Fibroblast of skin of abdomen (primary cell): Measurements from ENCODE around the gene SULT1E1. TPM values are rescaled to one million over a fixed set of nuclear protein-coding genes. Genes with fewer than 3 reads are reported as not detected.

Source experiments
- DNase-seq: peaks from one replicate; pipeline ENCODE4 v3.0.0-alpha.2; 2013
- polyA plus RNA-seq, 2 experiments: library from polyadenylated mRNA; unstranded; fragments of 120-200 nt; gene quantifications; one replicate each; pipeline ENCODE4 v1.2.1, GENCODE V29; 2013; ENCODE audit not compliant: insufficient read length in 2 of 2

The SULT1E1 gene
- polyA plus RNA-seq (2013, experiment 1 of 2; ENCODE audit: insufficient read length), result 0.89 TPM
- 0.97 TPM for polyA plus RNA-seq (2013, experiment 2 of 2; ENCODE audit: insufficient read length)

- peak; percentile 76 for DNase-seq
Measured at GRCh38 chr4:69860052-69860451, at the start of gene SULT1E1. TSS of gene SULT1E1 (minus strand) at chr4:69860145. CDS start at chr4:69857644, 2,501 bp downstream.

- DNase-seq, result no peak
Measured at GRCh38 chr4:69909195-69909594, 49.2 kb upstream of the SULT1E1 start.

DNA sequence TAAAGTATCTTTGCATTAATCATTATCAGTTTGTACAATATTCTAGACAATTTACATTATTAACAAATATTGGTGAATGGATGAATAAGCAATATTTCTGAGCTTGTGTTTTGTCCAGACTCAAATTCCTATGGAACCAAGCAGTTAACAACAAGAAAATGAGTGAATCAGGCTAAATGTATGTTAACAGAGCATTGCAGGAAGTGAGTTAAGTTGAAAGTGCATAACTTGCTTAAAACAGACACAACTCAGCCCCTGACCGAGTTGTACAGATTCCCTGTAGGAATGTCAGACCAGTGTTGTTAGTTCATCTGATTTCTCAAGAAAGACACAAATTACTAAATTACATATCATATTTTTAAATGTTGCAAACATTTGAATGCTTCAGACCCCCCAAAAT, 47.2 kb upstream of the SULT1E1 start:
- DNase-seq, result peak; percentile 65

- no peak for DNase-seq
Measured at GRCh38 chr4:69896530-69897116, 36.7 kb upstream of the SULT1E1 start.

DNA sequence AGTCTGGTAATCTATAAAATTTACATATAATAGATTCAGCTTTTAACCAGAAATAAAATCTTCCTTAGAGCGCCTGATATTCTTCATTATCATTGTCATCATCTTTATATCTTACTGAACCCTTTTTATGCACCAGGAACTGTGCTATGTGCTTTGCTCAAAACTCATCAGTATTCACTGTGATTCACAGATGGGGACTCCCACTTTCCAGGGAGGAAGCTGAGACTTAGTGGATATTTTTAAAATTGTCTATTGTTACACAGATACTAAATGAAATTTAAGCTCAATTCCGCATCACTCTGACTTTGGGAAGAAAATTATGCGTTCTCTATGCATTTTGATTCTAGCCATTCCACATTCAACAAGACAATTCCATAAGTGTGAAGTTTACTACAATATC, 34.8 kb upstream of the SULT1E1 start:
- DNase-seq, result no peak

DNA sequence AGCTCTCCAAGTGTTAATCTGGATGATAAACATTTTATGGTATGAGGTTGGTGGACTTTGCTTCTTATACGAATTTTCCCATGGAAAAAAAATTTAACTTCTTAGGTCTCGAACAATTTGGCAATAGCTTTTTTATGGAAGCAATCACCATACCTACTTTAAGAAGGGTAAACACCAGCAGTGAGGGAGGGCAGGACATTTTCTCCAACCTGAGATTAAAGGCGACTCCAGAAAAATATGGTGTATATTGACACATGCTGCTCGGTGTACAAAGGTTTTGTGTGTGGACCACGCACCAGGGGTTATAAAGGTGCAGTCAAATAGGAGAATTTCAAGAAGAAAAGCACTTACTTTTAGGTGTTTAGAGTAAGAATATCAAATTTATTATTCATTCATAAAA, 34.2 kb upstream of the SULT1E1 start:
- no peak for DNase-seq

GRCh38 chr4:69888336-69888735, 28.4 kb upstream of the SULT1E1 start:
- DNase-seq, result peak; percentile 18

GRCh38 chr4:69882150-69882549, 22.2 kb upstream of the SULT1E1 start:
- DNase-seq, result no peak

- DNase-seq, result peak; percentile 48
Measured at GRCh38 chr4:69881173-69881773, 21.3 kb upstream of the SULT1E1 start.

- peak; percentile 2 for DNase-seq
Measured at GRCh38 chr4:69878250-69878649, 18.3 kb upstream of the SULT1E1 start.

GRCh38 chr4:69877453-69877852, 17.5 kb upstream of the SULT1E1 start:
- no peak for DNase-seq

GRCh38 chr4:69876071-69876470, 16.1 kb upstream of the SULT1E1 start:
- DNase-seq, result no peak

DNA sequence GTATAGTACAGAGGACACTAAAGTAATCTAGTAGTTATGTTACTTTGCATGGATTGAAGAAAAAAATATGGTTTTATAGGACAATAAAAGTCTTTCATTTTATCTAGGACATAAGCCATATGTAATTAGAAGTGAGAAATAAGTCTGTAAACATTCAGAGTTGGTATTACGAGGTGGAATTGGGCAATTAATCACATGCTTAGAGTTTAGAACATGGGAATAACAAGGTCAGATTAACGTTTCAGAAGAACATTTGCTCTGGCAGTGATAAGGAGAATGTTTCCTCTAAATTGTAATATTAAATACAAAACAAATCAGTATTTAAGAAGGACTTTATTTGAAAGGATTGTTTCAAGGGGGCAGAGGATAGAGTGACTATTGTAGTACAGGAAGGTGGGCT, 15.6 kb upstream of the SULT1E1 start:
- no peak for DNase-seq

GRCh38 chr4:69874507-69874906, 14.6 kb upstream of the SULT1E1 start:
- DNase-seq, result no peak

- DNase-seq, result no peak
Measured at GRCh38 chr4:69861756-69862155, 1.8 kb upstream of the SULT1E1 start.

- DNase-seq, result no peak
Measured at GRCh38 chr4:69860521-69861298, 765 bp upstream of the SULT1E1 start.

GRCh38 chr4:69859140-69859685, 732 bp downstream of the SULT1E1 start:
- no peak for DNase-seq

DNA sequence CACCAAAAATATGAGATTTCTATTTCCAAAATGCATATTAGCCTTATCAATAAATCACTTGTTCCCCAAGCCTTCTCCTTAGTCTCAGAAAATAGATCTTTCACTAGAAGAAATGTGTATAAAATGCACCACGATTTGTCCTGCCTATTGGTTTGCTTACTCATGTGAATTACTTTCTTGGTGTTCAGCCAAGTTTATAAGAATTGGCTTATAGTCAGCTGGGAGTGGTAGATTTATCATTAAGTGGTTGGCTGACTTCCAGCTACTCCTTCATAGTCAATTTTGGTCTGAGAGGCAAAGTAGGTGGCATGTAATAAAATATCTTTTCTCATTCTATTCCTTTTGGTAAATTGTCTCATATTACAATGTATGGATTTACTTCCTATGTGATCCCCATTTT, 1.3 kb downstream of the SULT1E1 start:
- DNase-seq, result peak; percentile 40

GRCh38 chr4:69855822-69856221, 4.1 kb downstream of the SULT1E1 start:
- DNase-seq, result no peak

DNA sequence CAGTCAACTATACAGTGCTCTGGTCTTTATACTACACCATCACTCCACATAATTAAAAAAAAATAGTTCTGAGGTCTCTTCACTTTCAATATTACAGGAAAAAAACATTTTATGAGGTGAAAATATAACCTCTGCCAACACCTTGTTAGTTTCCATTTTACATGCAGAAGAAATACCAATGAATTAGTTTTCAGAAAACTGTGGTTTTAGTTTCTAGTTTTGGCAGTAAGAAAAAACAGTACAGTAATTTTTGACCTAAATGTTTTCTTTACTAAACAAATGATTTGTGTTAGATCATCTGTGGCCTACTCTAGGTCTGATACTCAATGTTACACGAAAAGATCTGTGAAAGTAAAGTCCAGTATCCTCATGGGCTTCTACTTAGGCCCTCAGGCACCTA, 10.0 kb downstream of the SULT1E1 start:
- DNase-seq, result no peak

- DNase-seq, result peak; percentile 40
Measured at GRCh38 chr4:69849297-69849696, 10.6 kb downstream of the SULT1E1 start.

GRCh38 chr4:69848028-69848427, 11.9 kb downstream of the SULT1E1 start:
- DNase-seq, result no peak

DNA sequence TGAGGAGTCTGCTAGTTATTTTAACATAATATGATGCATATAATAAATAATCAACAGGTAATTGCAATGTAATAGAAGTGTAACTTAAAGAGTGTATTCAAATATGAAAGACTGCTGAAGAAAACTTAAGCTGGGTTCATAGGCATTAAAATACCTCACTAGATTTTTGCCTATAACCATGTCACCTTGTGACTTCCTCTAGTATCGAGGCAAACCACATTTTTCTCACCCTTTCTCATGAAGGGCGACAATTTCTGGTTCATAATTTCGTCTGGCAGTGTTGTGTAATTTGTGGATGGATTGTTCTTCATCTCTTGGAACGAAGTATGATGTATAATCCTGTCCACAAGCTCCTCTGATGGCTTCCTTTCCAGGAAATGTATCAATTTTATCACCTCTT, 16.0 kb downstream of the SULT1E1 start:
- DNase-seq, result no peak
